Activated T-helper 2 cell treated with anti-CD3 and anti-CD28 coated beads, Interferon-gamma antibody, Interleukin-2, Interleukin-4, amounts not matched to agents 10 μg/mL and 5 μg/mL and 100 μg/mL, durations not matched to agents 14 hours and 24 hours and 36 hours (primary cell): ENCODE measurements around the gene DHRS7B. TPM values are rescaled to one million over a fixed set of nuclear protein-coding genes. Genes with fewer than 3 reads are reported as not detected.

Experiments used
- DNase-seq: peaks from one replicate; pipeline ENCODE4 v3.0.0; 2021; ENCODE audit warnings: low spot score
- H3K27ac Mint-ChIP-seq: one replicate; pipeline ENCODE4 v1.8.0; 2021; ENCODE audit warnings: mixed read lengths
- H3K27me3 Mint-ChIP-seq: one replicate; pipeline ENCODE4 v1.8.0; 2021; ENCODE audit warnings: low read depth, mixed read lengths
- H3K36me3 Mint-ChIP-seq: one replicate; pipeline ENCODE4 v1.8.0; 2021; ENCODE audit warnings: low read depth, mixed read lengths
- H3K4me1 Mint-ChIP-seq: one replicate; pipeline ENCODE4 v1.8.0; 2021; ENCODE audit warnings: low read depth, mixed read lengths
- H3K4me3 Mint-ChIP-seq: one replicate; pipeline ENCODE4 v1.8.0; 2021; ENCODE audit warnings: low read depth, mild to moderate bottlenecking, moderate library complexity, mixed read lengths
- H3K9me3 Mint-ChIP-seq: one replicate; pipeline ENCODE4 v1.8.0; 2021; ENCODE audit warnings: mixed read lengths
- intact Hi-C: fragments of 100-400 bp; cut with micrococcal nuclease; formaldehyde crosslinking; loops from one replicate; pipeline ENCODE4 v1.15.1; 2023
- total RNA-seq: library from RNA; stranded (reverse); gene quantifications from 2 replicates; pipeline ENCODE4 v1.2.3, GENCODE V29; 2022

The DHRS7B gene
- total RNA-seq, 1 donor from 2014 or later = 17.7 TPM

GRCh38 chr17:21166595-21167210 lies 39.9 kb downstream of the DHRS7B start:
- Mint-ChIP-seq H3K4me1 (peaks cover 6% of the 10 kb centered on the region), H3K27ac (no peak overlapping the region), H3K9me3 (no peaks in the 10 kb centered on the region), H3K36me3 (peaks cover 2% of the 10 kb centered on the region), H3K27me3 (no peaks in the 10 kb centered on the region), H3K4me3 (no peak overlapping the region)
- intact Hi-C loops = no loop called here
- DNase-seq = no peak

GRCh38 chr17:21167303-21167702 lies 40.5 kb downstream of the DHRS7B start:
- H3K27me3 Mint-ChIP-seq = no peaks in the 10 kb centered on the region
- DNase-seq = no peak
- H3K9me3 Mint-ChIP-seq = no peaks in the 10 kb centered on the region
- H3K4me1 Mint-ChIP-seq = peaks cover 7% of the 10 kb centered on the region
- H3K4me3 Mint-ChIP-seq = no peak overlapping the region
- H3K36me3 Mint-ChIP-seq = peaks cover 7% of the 10 kb centered on the region
- intact Hi-C loops = no loop called here
- no peak overlapping the region for H3K27ac Mint-ChIP-seq

DNA sequence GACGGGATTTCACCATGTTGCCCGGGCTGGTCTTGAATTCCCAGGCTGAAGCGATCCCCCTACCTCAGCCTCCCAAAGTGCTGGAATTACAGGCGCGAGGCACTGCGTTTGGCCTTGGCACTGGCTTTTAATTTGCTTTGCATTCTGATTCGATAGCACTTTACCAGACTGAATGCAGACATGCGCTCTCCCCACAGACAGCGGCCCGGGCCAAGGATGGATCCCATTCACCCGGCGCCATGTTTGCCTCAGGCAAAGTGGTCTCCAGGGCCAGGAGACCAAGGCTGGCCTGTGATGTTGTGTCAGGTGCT lies 41.7 kb downstream of the DHRS7B start:
- H3K27me3 Mint-ChIP-seq = no peaks in the 10 kb centered on the region
- intact Hi-C loops = no loop called here
- H3K36me3 Mint-ChIP-seq = peaks cover 11% of the 10 kb centered on the region
- H3K4me3 Mint-ChIP-seq = no peak overlapping the region
- DNase-seq = no peak
- no peaks in the 10 kb centered on the region for H3K9me3 Mint-ChIP-seq
- peaks cover 7% of the 10 kb centered on the region for H3K4me1 Mint-ChIP-seq
- H3K27ac Mint-ChIP-seq = no peak overlapping the region

DNA sequence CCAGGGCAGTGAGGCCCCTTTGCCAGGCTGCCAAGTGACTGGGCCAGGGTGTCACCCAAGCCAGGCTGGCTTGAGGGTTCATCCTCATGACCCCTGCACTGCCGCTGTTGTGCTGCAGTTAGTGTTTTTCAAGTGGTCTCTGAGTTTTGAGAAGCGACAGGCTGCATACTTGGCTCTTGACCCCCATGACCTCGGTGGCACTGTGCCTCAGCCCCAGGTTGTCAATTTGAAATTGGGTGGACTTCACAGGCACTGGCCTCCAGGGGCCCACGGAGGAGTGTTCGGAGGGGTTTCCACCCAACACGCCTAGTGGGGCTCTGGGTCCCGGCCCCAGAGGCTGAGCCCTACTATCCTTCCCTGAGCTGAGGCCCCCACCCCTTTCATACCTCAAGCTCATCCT lies 42.7 kb downstream of the DHRS7B start:
- H3K4me1 Mint-ChIP-seq = peaks cover 7% of the 10 kb centered on the region

DNA sequence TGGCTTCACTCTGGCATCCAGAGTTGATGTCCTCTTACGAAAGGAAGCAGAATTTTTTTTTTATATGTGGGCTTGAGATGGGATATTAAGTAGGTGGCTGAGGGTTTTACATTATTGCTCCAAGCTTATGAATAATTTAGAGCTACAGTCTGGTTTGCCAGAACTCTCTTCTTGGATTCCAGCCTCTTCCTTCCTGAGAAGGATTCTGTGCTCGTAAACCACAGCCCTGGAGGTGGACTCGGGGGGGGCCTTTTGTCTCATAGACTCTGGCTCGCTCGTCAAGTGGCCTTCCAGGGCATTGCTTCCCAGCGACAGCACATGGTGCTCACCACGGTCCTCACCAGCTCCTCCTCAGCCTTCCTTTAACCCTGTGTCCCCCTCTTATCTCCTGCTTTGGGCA lies 44.0 kb downstream of the DHRS7B start:
- DNase-seq = no peak
- H3K4me3 Mint-ChIP-seq = no peak overlapping the region
- peaks cover 11% of the 10 kb centered on the region for H3K36me3 Mint-ChIP-seq
- no peaks in the 10 kb centered on the region for H3K27me3 Mint-ChIP-seq
- intact Hi-C loops = no loop called here
- peaks cover 7% of the 10 kb centered on the region for H3K4me1 Mint-ChIP-seq
- no peaks in the 10 kb centered on the region for H3K9me3 Mint-ChIP-seq
- H3K27ac Mint-ChIP-seq = no peak overlapping the region

More for the DNA sequence above, 42.7 kb downstream of the DHRS7B start:
- no peak for DNase-seq
- intact Hi-C loops = no loop called here
- Mint-ChIP-seq H3K27ac (no peak overlapping the region), H3K4me3 (no peak overlapping the region), H3K36me3 (peaks cover 11% of the 10 kb centered on the region), H3K27me3 (no peaks in the 10 kb centered on the region), H3K9me3 (no peaks in the 10 kb centered on the region)

- H3K4me3 Mint-ChIP-seq = no peak overlapping the region
- intact Hi-C loops = no loop called here
- no peak overlapping the region for H3K27ac Mint-ChIP-seq
- peaks cover 7% of the 10 kb centered on the region for H3K4me1 Mint-ChIP-seq
- H3K9me3 Mint-ChIP-seq = no peaks in the 10 kb centered on the region
- H3K36me3 Mint-ChIP-seq = peaks cover 11% of the 10 kb centered on the region
- no peaks in the 10 kb centered on the region for H3K27me3 Mint-ChIP-seq
- DNase-seq = no peak
Measured at GRCh38 chr17:21171309-21171922, 44.7 kb downstream of the DHRS7B start.

DNA sequence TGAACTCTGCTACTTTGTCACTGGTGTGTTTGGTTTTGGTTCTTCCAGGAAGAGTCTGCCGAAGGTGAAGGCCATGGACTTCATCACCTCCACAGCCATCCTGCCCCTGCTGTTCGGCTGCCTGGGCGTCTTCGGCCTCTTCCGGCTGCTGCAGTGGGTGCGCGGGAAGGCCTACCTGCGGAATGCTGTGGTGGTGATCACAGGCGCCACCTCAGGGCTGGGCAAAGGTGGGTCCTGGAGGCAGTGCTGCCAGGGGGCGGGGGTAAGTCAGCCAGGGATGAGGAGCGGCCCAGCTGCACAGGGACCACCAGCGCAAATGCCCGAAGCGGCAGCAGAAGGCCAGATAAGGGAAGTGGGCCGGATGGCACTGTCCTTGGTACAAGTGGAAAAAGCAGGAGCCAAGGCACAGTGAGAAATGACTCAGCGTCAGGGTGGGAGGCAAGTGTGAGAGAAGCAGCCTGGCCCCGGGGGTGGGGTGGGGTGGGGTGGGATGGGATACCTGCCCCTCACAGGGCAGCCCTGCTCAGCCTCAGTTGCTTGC lies 45.3 kb downstream of the DHRS7B start:
- no peak for DNase-seq
- no peaks in the 10 kb centered on the region for H3K27me3 Mint-ChIP-seq
- intact Hi-C loops = no loop called here
- peaks cover 7% of the 10 kb centered on the region for H3K4me1 Mint-ChIP-seq
- H3K9me3 Mint-ChIP-seq = no peaks in the 10 kb centered on the region
- peaks cover 11% of the 10 kb centered on the region for H3K36me3 Mint-ChIP-seq
- H3K4me3 Mint-ChIP-seq = no peak overlapping the region
- H3K27ac Mint-ChIP-seq = no peak overlapping the region

- Mint-ChIP-seq H3K27ac (no peak overlapping the region), H3K36me3 (peaks cover 11% of the 10 kb centered on the region), H3K4me3 (no peak overlapping the region), H3K4me1 (peaks cover 7% of the 10 kb centered on the region), H3K27me3 (no peaks in the 10 kb centered on the region), H3K9me3 (no peaks in the 10 kb centered on the region)
- DNase-seq = no peak
- intact Hi-C loops = no loop called here
Measured at GRCh38 chr17:21172846-21173245, 46.1 kb downstream of the DHRS7B start.

DNA sequence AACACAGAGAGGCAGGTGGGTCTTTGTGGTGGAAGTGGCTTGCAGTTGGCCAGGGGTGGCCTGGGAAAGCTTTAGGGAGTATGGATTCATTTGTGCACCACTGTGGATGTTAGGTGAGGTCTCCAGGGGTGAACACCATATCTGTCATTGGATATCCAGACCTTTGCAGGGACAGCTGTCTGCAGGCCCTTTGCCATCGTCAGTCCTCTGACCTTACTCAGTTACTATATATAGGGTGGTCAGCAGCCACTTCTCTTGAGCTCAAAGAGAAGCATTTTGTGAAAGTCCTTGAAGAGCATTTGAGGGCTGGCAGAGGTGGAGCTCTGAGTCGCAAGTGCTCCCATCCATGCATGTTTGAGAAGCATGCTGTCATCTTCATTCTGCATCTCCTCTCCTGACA lies 46.8 kb downstream of the DHRS7B start:
- intact Hi-C loops = no loop called here
- no peak for DNase-seq
- no peaks in the 10 kb centered on the region for H3K9me3 Mint-ChIP-seq
- no peak overlapping the region for H3K27ac Mint-ChIP-seq
- H3K36me3 Mint-ChIP-seq = peaks cover 11% of the 10 kb centered on the region
- H3K27me3 Mint-ChIP-seq = no peaks in the 10 kb centered on the region
- H3K4me1 Mint-ChIP-seq = peaks cover 7% of the 10 kb centered on the region
- no peak overlapping the region for H3K4me3 Mint-ChIP-seq

- Mint-ChIP-seq H3K4me1 (peaks cover 7% of the 10 kb centered on the region), H3K27ac (no peak overlapping the region), H3K4me3 (no peak overlapping the region), H3K27me3 (no peaks in the 10 kb centered on the region), H3K36me3 (peaks cover 11% of the 10 kb centered on the region), H3K9me3 (no peaks in the 10 kb centered on the region)
- intact Hi-C loops = no loop called here
- DNase-seq = no peak
Measured at GRCh38 chr17:21174186-21174585, 47.4 kb downstream of the DHRS7B start.

DNA sequence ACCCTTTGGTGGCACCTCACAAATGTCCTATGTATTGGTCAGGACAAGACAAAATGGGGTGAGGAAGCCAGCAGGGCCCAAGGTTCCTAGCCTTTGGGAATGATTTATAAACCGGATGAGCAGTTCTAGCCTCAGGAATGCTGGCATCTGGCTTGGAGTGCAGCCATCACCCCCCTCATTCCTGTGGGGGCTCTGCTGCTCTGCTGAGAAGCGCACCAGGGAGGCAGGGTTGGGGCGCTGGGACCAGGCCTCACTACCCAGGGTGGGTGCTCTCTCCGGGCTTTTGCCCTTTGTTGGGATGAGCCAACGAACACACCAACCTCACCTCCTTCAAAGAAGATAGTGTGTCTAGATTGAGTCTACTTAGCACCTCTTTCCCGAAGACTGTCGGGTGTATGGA lies 47.9 kb downstream of the DHRS7B start:
- Mint-ChIP-seq H3K36me3 (peaks cover 11% of the 10 kb centered on the region), H3K27ac (no peak overlapping the region), H3K4me1 (peaks cover 7% of the 10 kb centered on the region), H3K27me3 (no peaks in the 10 kb centered on the region), H3K9me3 (no peaks in the 10 kb centered on the region), H3K4me3 (no peak overlapping the region)
- no peak for DNase-seq
- intact Hi-C loops = no loop called here

DNA sequence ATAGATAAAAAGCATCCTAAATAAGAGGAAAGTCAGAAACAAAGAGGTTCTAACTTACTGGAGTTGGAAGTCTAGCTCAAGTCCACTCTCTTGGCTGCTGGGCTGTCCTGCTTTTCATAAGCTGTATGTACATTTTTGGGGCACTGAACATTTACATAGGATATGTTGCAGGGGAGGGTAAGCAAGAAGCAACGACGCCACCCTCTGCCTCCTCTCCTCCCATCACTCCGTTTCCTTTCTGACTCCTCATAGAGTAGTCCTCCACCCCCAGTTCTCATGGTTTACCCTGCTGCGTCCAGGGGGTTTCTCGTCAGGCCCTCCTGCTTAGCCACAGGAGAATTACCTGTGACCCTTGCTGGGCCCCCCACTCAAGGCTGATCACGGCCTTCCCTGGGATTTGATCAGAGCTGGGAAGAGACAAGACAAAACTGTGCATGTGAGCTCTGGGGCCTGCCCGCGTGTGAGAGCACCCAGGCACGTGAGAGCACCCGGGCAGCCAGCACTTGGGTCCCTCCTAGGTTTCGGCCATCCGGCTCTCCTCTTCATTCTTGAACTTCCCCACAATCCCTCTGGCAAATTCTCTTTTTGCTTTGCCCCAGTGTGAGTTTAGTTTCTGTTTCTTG lies 50.1 kb downstream of the DHRS7B start:
- intact Hi-C loops = no loop called here
- Mint-ChIP-seq H3K9me3 (no peaks in the 10 kb centered on the region), H3K36me3 (peaks cover 14% of the 10 kb centered on the region), H3K4me3 (no peak overlapping the region), H3K27me3 (no peaks in the 10 kb centered on the region), H3K4me1 (no peaks in the 10 kb centered on the region), H3K27ac (no peak overlapping the region)
- no peak for DNase-seq

DNA sequence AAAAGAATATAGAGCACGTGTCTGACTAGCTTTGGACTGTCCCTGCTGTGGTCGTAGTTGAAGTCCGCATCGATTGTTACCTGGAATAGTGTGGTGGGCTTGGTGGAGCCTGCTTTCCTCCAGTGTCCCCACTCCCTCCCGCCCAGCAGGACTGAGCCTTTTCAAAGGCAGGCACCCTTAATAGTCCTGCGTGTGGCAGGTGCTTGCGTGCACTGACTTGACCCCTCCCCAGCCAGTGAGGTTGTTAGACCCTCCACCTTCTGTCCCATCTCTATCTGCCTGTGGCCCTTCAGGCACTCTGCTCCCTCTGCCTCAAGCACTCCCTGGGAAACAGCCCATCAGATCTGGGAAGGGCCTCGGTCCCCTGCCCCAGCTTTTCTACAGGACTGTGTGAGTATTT lies 50.6 kb downstream of the DHRS7B start:
- H3K27ac Mint-ChIP-seq = no peak overlapping the region
- no peak for DNase-seq
- H3K4me1 Mint-ChIP-seq = no peaks in the 10 kb centered on the region
- peaks cover 11% of the 10 kb centered on the region for H3K36me3 Mint-ChIP-seq
- H3K4me3 Mint-ChIP-seq = no peak overlapping the region
- intact Hi-C loops = no loop called here
- H3K27me3 Mint-ChIP-seq = no peaks in the 10 kb centered on the region
- H3K9me3 Mint-ChIP-seq = no peaks in the 10 kb centered on the region
